ENCODE data around the gene KMT5B.
"Not testable (repeated sequence)": the region's sequence is repeated elsewhere in the genome, so short reads cannot be mapped to it uniquely, and the experiment has no call there.

KMT5B gene

GRCh38 chr11:68254421-68254820, 41.3 kb upstream of the KMT5B start:
- H3K4me3 ChIP-seq (replicated peaks; ENCODE audit: low read depth, low read length), result no peak overlapping the region
- DNase-seq (ENCODE audit: extremely low read depth, insufficient read length), result no peak
- TF ChIP-seq CTCF (IDR thresholded peaks at IDR 0.05; ENCODE audit: insufficient read depth, low read length, poor library complexity, severe bottlenecking), result no peak
- H3K27me3 ChIP-seq (replicated peaks; ENCODE audit: control insufficient read depth, insufficient read depth, low read length), result no peaks in the 10 kb centered on the region
- H3K36me3 ChIP-seq (ENCODE audit: control insufficient read depth, insufficient read depth, low read length), result no peaks in the 10 kb centered on the region

- no peak for DNase-seq (ENCODE audit: extremely low read depth, insufficient read length)
- Histone ChIP-seq H3K36me3 (ENCODE audit: control insufficient read depth, insufficient read depth, low read length) (no peaks in the 10 kb centered on the region), H3K4me3 (replicated peaks; ENCODE audit: low read depth, low read length) (no peak overlapping the region), H3K27me3 (replicated peaks; ENCODE audit: control insufficient read depth, insufficient read depth, low read length) (no peaks in the 10 kb centered on the region)
- no peak for TF ChIP-seq CTCF (IDR thresholded peaks at IDR 0.05; ENCODE audit: insufficient read depth, low read length, poor library complexity, severe bottlenecking)
These were observed 38.7 kb upstream of the KMT5B start for GRCh38 chr11:68251765-68252164.

GRCh38 chr11:68244912-68245311, 31.8 kb upstream of the KMT5B start:
- not testable (repeated sequence) for H3K4me3 ChIP-seq (replicated peaks; ENCODE audit: low read depth, low read length); H3K27me3 ChIP-seq (replicated peaks; ENCODE audit: control insufficient read depth, insufficient read depth, low read length); DNase-seq (ENCODE audit: extremely low read depth, insufficient read length); H3K36me3 ChIP-seq (ENCODE audit: control insufficient read depth, insufficient read depth, low read length)

- not testable (repeated sequence) for DNase-seq (ENCODE audit: extremely low read depth, insufficient read length)
These were observed 30.8 kb upstream of the KMT5B start for GRCh38 chr11:68243847-68244246.

GRCh38 chr11:68242616-68243015, 29.5 kb upstream of the KMT5B start:
- no peaks in the 10 kb centered on the region for H3K27me3 ChIP-seq (replicated peaks; ENCODE audit: control insufficient read depth, insufficient read depth, low read length)
- no peaks in the 10 kb centered on the region for H3K36me3 ChIP-seq (ENCODE audit: control insufficient read depth, insufficient read depth, low read length)
- no peak overlapping the region for H3K4me3 ChIP-seq (replicated peaks; ENCODE audit: low read depth, low read length)
- DNase-seq (ENCODE audit: extremely low read depth, insufficient read length), result no peak
- no peak for TF ChIP-seq CTCF (IDR thresholded peaks at IDR 0.05; ENCODE audit: insufficient read depth, low read length, poor library complexity, severe bottlenecking)

More at GRCh38 chr11:68243847-68244246, 30.8 kb upstream of the KMT5B start:
- H3K27me3 ChIP-seq (replicated peaks; ENCODE audit: control insufficient read depth, insufficient read depth, low read length); H3K36me3 ChIP-seq (ENCODE audit: control insufficient read depth, insufficient read depth, low read length); H3K4me3 ChIP-seq (replicated peaks; ENCODE audit: low read depth, low read length): not testable (repeated sequence)

GRCh38 chr11:68231621-68232020, 18.5 kb upstream of the KMT5B start:
- no peak overlapping the region for H3K4me3 ChIP-seq (replicated peaks; ENCODE audit: low read depth, low read length)
- TF ChIP-seq CTCF (IDR thresholded peaks at IDR 0.05; ENCODE audit: insufficient read depth, low read length, poor library complexity, severe bottlenecking), result no peak
- H3K36me3 ChIP-seq (ENCODE audit: control insufficient read depth, insufficient read depth, low read length), result no peaks in the 10 kb centered on the region
- DNase-seq (ENCODE audit: extremely low read depth, insufficient read length), result no peak
- H3K27me3 ChIP-seq (replicated peaks; ENCODE audit: control insufficient read depth, insufficient read depth, low read length), result no peaks in the 10 kb centered on the region

GRCh38 chr11:68229601-68230000, 16.5 kb upstream of the KMT5B start:
- Histone ChIP-seq H3K36me3 (ENCODE audit: control insufficient read depth, insufficient read depth, low read length) (no peaks in the 10 kb centered on the region), H3K27me3 (replicated peaks; ENCODE audit: control insufficient read depth, insufficient read depth, low read length) (no peaks in the 10 kb centered on the region), H3K4me3 (replicated peaks; ENCODE audit: low read depth, low read length) (no peak overlapping the region)
- no peak for DNase-seq (ENCODE audit: extremely low read depth, insufficient read length)
- no peak for TF ChIP-seq CTCF (IDR thresholded peaks at IDR 0.05; ENCODE audit: insufficient read depth, low read length, poor library complexity, severe bottlenecking)

Data from GM06990 (cell line).